Upper lobe of left lung (tissue), 6 donors: Measurements from ENCODE around the gene TMEM203. TPM values are rescaled to one million over a fixed set of nuclear protein-coding genes. Genes with fewer than 3 reads are reported as not detected.

Source experiments
- ATAC-seq, 2 donors: fragments of 200-7000 bp; cut with Tn5 transposase; one replicate each; pipeline ENCODE4 v1.9.1; 2022; ENCODE audit warnings: mild to moderate bottlenecking in 2 of 2, moderate library complexity in 2 of 2; ENCODE audit not compliant: low FRiP score in 2 of 2
- DNase-seq, 2 donors: peaks; one replicate each; pipeline ENCODE4 v3.0.0-alpha.2; 2019 to 2020
- H3K27ac ChIP-seq, 4 donors: fragments of 200-600 bp; sonication (generic); one replicate each; pipeline ENCODE4 v1.5.1; 2016 to 2019
- H3K27me3 ChIP-seq, 4 donors: fragments of 200-600 bp; sonication (generic); one replicate each; pipeline ENCODE4 v1.5.1; 2017 to 2019
- H3K36me3 ChIP-seq, 4 donors: fragments of 200-600 bp; sonication (generic); one replicate each; pipeline ENCODE4 v1.5.1; 2016 to 2019
- H3K4me1 ChIP-seq, 4 donors: fragments of 200-600 bp; sonication (generic); one replicate each; pipeline ENCODE4 v1.5.1; 2018 to 2019
- H3K4me3 ChIP-seq, 4 donors: fragments of 200-600 bp; sonication (generic); one replicate each; pipeline ENCODE4 v1.5.1; 2017 to 2019; ENCODE audit warnings: mild to moderate bottlenecking in 2 of 4, moderate library complexity in 1 of 4
- H3K9me3 ChIP-seq, 4 donors: fragments of 200-600 bp; sonication (generic); one replicate each; pipeline ENCODE4 v1.5.1; 2018 to 2019
- CTCF ChIP-seq, 6 experiments: fragments of 450-650 bp in 4 of 6; fragments of 200-600 bp in 2 of 6; sonication (generic) in 2 of 6; IDR thresholded peaks; one replicate each; pipeline ENCODE4 v1.5.1; 2016 to 2019; ENCODE audit warnings: antibody characterized with exemption in 6 of 6
- EP300 ChIP-seq, 4 donors: sonication (generic); formaldehyde crosslinking; IDR thresholded peaks; one replicate each; pipeline ENCODE4 v1.5.1; 2017; ENCODE audit warnings: antibody characterized with exemption in 4 of 4, control low read depth in 2 of 4
- POLR2A ChIP-seq, 4 donors: fragments of 450-650 bp; IDR thresholded peaks; one replicate each; pipeline ENCODE4 v1.5.1; 2016 to 2017; ENCODE audit warnings: antibody characterized with exemption in 4 of 4, mild to moderate bottlenecking in 2 of 4
- POLR2AphosphoS5 ChIP-seq, 2 donors: sonication (generic); formaldehyde crosslinking; IDR thresholded peaks; one replicate each; pipeline ENCODE4 v1.5.1; 2017; ENCODE audit warnings: antibody characterized with exemption in 2 of 2
- WGBS, 2 donors: methylation state at CpG; one replicate each; pipeline ENCODE4 v1.1.5; 2017 to 2018; 5-methylcytosine and 5-hydroxymethylcytosine counted together
- total RNA-seq, 6 donors: library from RNA; depleted of rRNA in 4 of 6; stranded (reverse); fragments of >200 nt in 4 of 6; gene quantifications; one replicate each; pipeline versions ENCODE4 v1.1.0 to v1.2.1, GENCODE V29; 2016 to 2021
- donor health status: DM: no; HTN: no; CAD: no; lungs with moderate emphysema.
- donor health status: DM: no; HTN: yes; CAD: no; lungs with severe emphysema.

Gene TMEM203
- total RNA-seq, 6 donors from 2014 or later = 17.8 to 35.5 (median 31.1) TPM

- Histone ChIP-seq H3K27ac (peak within 1 kb of the TSS; percentile 66 to 85 (median 72)), H3K9me3 (no peaks in the 10 kb centered on the region), H3K4me1 (peaks cover 16 to 49% (median 37%) of the 10 kb centered on the region in 4 donors), H3K27me3 (peaks cover 0 to 24% (median 1%) of the 10 kb centered on the region in 4 donors), H3K36me3 (no peaks in the 10 kb centered on the region), H3K4me3 (no peak within 1 kb of the TSS)
- DNase-seq (peak; percentile 89 to 92), ATAC-seq (peak; percentile 59 to 84)
- 20 to 35% methylated on average over 6 to 24 of the region's 25 CpGs for WGBS, 2 donors
- peak in 1 of 4 donors; percentile 58 for TF ChIP-seq EP300 (IDR thresholded peaks at IDR 0.05)
- peak; percentile 52 to 61 for TF ChIP-seq POLR2AphosphoS5 (IDR thresholded peaks at IDR 0.05)
- TF ChIP-seq CTCF (IDR thresholded peaks at IDR 0.05) = peak; percentile 91 to 98 (median 96)
- peak in 1 of 4 donors; percentile 57 for TF ChIP-seq POLR2A (IDR thresholded peaks at IDR 0.05)
Observed at GRCh38 chr9:137227054-137227852, 21.8 kb upstream of the TMEM203 start, which contains the start of gene RNF224. TSS of gene RNF224 (plus strand) at chr9:137227502. CDS start at chr9:137228336, 834 bp downstream.

- no peak for TF ChIP-seq POLR2A (IDR thresholded peaks at IDR 0.05)
- 71 to 74% methylated on average over 12 to 16 of the region's 18 CpGs for WGBS, 2 donors
- ATAC-seq (peak in 1 of 2 donors; percentile 23), DNase-seq (peak in 1 of 2 donors; percentile 51)
- H3K4me3 ChIP-seq = no peak overlapping the region
- no peaks in the 10 kb centered on the region for H3K36me3 ChIP-seq
- H3K27ac ChIP-seq = peak overlapping the region; percentile 66 to 85 (median 72)
- H3K27me3 ChIP-seq = peaks cover 0 to 22% (median 1%) of the 10 kb centered on the region in 4 donors
- H3K9me3 ChIP-seq = no peaks in the 10 kb centered on the region
- peaks cover 19 to 54% (median 40%) of the 10 kb centered on the region in 4 donors for H3K4me1 ChIP-seq
Observed at GRCh38 chr9:137226338-137227053, 21.0 kb upstream of the TMEM203 start.

GRCh38 chr9:137225699-137226331, 20.4 kb upstream of the TMEM203 start:
- H3K27me3 ChIP-seq = peaks cover 0 to 24% (median 1%) of the 10 kb centered on the region in 4 donors
- peaks cover 22 to 59% (median 42%) of the 10 kb centered on the region in 4 donors for H3K4me1 ChIP-seq
- H3K36me3 ChIP-seq = no peaks in the 10 kb centered on the region
- no peaks in the 10 kb centered on the region for H3K9me3 ChIP-seq
- ATAC-seq = no peak
- no peak overlapping the region for H3K4me3 ChIP-seq
- WGBS, 2 donors = 78 to 81% methylated on average over 4 to 8 of the region's 21 CpGs
- no peak for TF ChIP-seq EP300 (IDR thresholded peaks at IDR 0.05)
- TF ChIP-seq POLR2A (IDR thresholded peaks at IDR 0.05) = no peak
- no peak for TF ChIP-seq CTCF (IDR thresholded peaks at IDR 0.05)
- no peak for TF ChIP-seq POLR2AphosphoS5 (IDR thresholded peaks at IDR 0.05)
- peak overlapping the region in 3 of 4 donors; percentile 20 to 85 (median 74) for H3K27ac ChIP-seq
- peak in 1 of 2 donors; percentile 80 for DNase-seq

GRCh38 chr9:137224830-137225694, 19.6 kb upstream of the TMEM203 start, which contains the start of gene CYSRT1:
TSS of gene CYSRT1 (plus strand) at chr9:137225174. CDS start at chr9:137225622, 448 bp downstream.
- 52 to 88% methylated on average over 5 to 17 of the region's 23 CpGs for WGBS, 2 donors
- Histone ChIP-seq H3K4me3 (peak within 1 kb of the TSS in 3 of 4 donors; percentile 56 to 80 (median 66)), H3K9me3 (no peaks in the 10 kb centered on the region), H3K27me3 (peaks cover 0 to 20% (median 0%) of the 10 kb centered on the region in 4 donors), H3K36me3 (no peaks in the 10 kb centered on the region), H3K4me1 (peaks cover 22 to 59% (median 42%) of the 10 kb centered on the region in 4 donors), H3K27ac (peak within 1 kb of the TSS; percentile 85 to 91 (median 89))
- ATAC-seq (no peak), DNase-seq (peak in 1 of 2 donors; percentile 84)
- TF ChIP-seq EP300 (IDR thresholded peaks at IDR 0.05) = no peak
- TF ChIP-seq POLR2AphosphoS5 (IDR thresholded peaks at IDR 0.05) = no peak
- no peak for TF ChIP-seq POLR2A (IDR thresholded peaks at IDR 0.05)
- TF ChIP-seq CTCF (IDR thresholded peaks at IDR 0.05) = no peak
